ENCODE results near the gene DMD. TPM values are rescaled to one million over a fixed set of nuclear protein-coding genes. Genes with fewer than 3 reads are reported as not detected.

Gene DMD
- total RNA-seq, 1 experiment from 2014 or later, result 47.2 TPM

DNA sequence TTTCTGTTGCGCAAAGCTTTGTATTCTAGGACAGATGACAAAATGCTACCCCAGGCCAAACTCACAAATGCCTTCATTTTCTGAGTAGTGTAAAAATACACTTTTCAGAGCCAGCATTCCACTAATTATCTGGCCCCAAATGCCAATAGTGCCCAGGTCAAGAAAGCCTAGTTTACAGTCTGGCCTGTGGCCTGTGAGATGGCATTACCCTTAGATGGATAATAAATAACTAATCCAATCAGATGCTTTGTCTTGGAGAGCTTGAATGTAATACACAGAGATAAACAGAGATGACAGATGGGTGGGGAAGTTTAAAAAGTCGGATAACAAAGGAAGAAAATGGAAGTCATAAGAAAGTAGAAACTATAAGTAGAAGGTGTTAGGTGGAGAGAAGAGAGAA lies 1874.9 kb downstream of the DMD start:
- H3K36me3 ChIP-seq (ENCODE audit: control insufficient read depth, insufficient read depth, low read length), result no peaks in the 10 kb centered on the region
- no peaks in the 10 kb centered on the region for H3K9me3 ChIP-seq
- H3K27me3 Mint-ChIP-seq (ENCODE audit: insufficient read depth, unreplicated experiment), result no peaks in the 10 kb centered on the region
- intact Hi-C loops (cut with micrococcal nuclease; ENCODE audit: unreplicated experiment), result no loop called here
- no peak for DNase-seq
- no peak overlapping the region for H3K27ac Mint-ChIP-seq (ENCODE audit: unreplicated experiment)
- H3K4me3 Mint-ChIP-seq (ENCODE audit: unreplicated experiment), result no peak overlapping the region
- H3K36me3 Mint-ChIP-seq (ENCODE audit: insufficient read depth, unreplicated experiment), result no peaks in the 10 kb centered on the region
- no peak overlapping the region for H3K4me3 ChIP-seq (ENCODE audit: low read depth, low read length)
- H3K9me3 Mint-ChIP-seq (ENCODE audit: unreplicated experiment), result no peaks in the 10 kb centered on the region
- TF ChIP-seq, protein P1, sequence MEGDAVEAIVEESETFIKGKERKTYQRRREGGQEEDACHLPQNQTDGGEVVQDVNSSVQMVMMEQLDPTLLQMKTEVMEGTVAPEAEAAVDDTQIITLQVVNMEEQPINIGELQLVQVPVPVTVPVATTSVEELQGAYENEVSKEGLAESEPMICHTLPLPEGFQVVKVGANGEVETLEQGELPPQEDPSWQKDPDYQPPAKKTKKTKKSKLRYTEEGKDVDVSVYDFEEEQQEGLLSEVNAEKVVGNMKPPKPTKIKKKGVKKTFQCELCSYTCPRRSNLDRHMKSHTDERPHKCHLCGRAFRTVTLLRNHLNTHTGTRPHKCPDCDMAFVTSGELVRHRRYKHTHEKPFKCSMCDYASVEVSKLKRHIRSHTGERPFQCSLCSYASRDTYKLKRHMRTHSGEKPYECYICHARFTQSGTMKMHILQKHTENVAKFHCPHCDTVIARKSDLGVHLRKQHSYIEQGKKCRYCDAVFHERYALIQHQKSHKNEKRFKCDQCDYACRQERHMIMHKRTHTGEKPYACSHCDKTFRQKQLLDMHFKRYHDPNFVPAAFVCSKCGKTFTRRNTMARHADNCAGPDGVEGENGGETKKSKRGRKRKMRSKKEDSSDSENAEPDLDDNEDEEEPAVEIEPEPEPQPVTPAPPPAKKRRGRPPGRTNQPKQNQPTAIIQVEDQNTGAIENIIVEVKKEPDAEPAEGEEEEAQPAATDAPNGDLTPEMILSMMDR (IDR thresholded peaks at IDR 0.05; ENCODE audit: insufficient read depth in 1 of 2, low read depth in 1 of 2, low read length in 1 of 2, severe bottlenecking in 1 of 2, unreplicated experiment in 1 of 2), result no peak
- BruUV-seq (replicated peaks), result no TSS peak
- peaks cover 5% of the 10 kb centered on the region for H3K4me1 ChIP-seq
- ChIA-PET POLR2A (no interaction called here), CTCF (no interaction called here)
- H3K4me1 Mint-ChIP-seq (ENCODE audit: low read depth, unreplicated experiment), result peaks cover 14% of the 10 kb centered on the region
- no peaks in the 10 kb centered on the region for H3K27me3 ChIP-seq (replicated peaks; ENCODE audit: control insufficient read depth, insufficient read depth, low read length)

DNA sequence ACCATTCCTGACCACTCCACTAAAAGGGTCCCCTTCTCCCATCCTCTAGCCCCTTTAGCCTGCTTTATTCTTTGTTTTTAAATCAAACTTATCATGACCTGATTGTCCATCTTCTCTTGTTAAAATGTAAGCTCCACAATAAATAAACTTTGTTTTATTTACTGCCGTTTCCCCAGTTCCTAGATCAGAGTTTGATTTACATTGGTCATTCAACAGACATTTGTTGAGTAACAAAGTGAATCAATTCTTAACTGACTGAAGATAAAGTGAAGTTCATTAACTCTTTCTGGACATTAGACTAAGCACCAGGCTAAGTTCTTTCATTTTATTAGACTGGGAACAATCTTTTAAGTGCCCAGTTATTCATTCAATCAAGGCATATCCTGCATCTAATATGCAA lies 1876.4 kb downstream of the DMD start:
- no peaks in the 10 kb centered on the region for H3K9me3 ChIP-seq
- no TSS peak for BruUV-seq (replicated peaks)
- H3K27me3 Mint-ChIP-seq (ENCODE audit: insufficient read depth, unreplicated experiment), result no peaks in the 10 kb centered on the region
- DNase-seq, result no peak
- peaks cover 5% of the 10 kb centered on the region for H3K4me1 ChIP-seq
- H3K4me3 Mint-ChIP-seq (ENCODE audit: unreplicated experiment), result no peak overlapping the region
- peaks cover 14% of the 10 kb centered on the region for H3K4me1 Mint-ChIP-seq (ENCODE audit: low read depth, unreplicated experiment)
- H3K36me3 ChIP-seq (ENCODE audit: control insufficient read depth, insufficient read depth, low read length), result no peaks in the 10 kb centered on the region
- no peak overlapping the region for H3K27ac Mint-ChIP-seq (ENCODE audit: unreplicated experiment)
- CTCF ChIA-PET, result no interaction called here
- intact Hi-C loops (cut with micrococcal nuclease; ENCODE audit: unreplicated experiment), result no loop called here
- no peaks in the 10 kb centered on the region for H3K36me3 Mint-ChIP-seq (ENCODE audit: insufficient read depth, unreplicated experiment)
- H3K27me3 ChIP-seq (replicated peaks; ENCODE audit: control insufficient read depth, insufficient read depth, low read length), result no peaks in the 10 kb centered on the region
- POLR2A ChIA-PET, result no interaction called here
- no peaks in the 10 kb centered on the region for H3K9me3 Mint-ChIP-seq (ENCODE audit: unreplicated experiment)
- H3K4me3 ChIP-seq (ENCODE audit: low read depth, low read length), result no peak overlapping the region
- TF ChIP-seq, protein P1 (IDR thresholded peaks at IDR 0.05; ENCODE audit: insufficient read depth in 1 of 2, low read depth in 1 of 2, low read length in 1 of 2, severe bottlenecking in 1 of 2, unreplicated experiment in 1 of 2), result no peak

DNA sequence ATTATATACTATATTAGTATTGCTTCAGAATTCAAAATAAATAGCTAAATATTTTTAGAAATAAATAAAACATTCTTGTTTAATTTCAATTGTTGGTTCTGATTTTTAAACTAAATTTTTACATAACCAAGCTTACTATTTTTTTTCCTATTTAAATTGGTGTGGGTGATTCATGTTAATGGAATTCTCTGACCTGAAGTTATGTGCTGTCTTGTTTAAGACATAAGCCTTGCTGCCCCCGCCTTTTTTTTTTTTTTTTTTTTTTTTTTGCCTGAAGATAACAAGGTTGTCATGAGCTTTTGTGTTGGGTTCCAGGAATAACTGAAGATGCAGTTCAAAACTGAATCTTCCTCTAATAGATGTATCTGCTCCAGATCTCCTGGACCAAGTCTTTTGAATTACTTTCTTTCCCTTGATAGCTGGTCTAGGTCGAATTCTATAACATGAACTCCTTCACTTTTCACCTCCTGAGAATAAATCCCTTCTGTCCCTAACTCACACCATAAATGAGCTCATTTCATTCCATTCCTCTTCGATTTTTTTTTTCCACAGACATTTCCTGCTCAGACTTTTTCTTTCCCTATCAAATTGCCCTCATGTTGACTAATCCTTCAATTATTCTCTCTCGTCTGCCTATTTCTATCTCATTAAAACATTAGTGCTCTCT lies 1878.1 kb downstream of the DMD start:
- POLR2A ChIA-PET, result interaction anchor here (0.5 to 0.6 kb wide), 2 partner anchors 98 to 167 kb away, joined by 3 to 5 read pairs; no protein-coding TSS in a partner anchor
- Mint-ChIP-seq H3K36me3 (ENCODE audit: insufficient read depth, unreplicated experiment) (no peaks in the 10 kb centered on the region), H3K4me1 (ENCODE audit: low read depth, unreplicated experiment) (peaks cover 14% of the 10 kb centered on the region), H3K27ac (ENCODE audit: unreplicated experiment) (peak overlapping the region; percentile 80), H3K4me3 (ENCODE audit: unreplicated experiment) (no peak overlapping the region), H3K9me3 (ENCODE audit: unreplicated experiment) (no peaks in the 10 kb centered on the region), H3K27me3 (ENCODE audit: insufficient read depth, unreplicated experiment) (no peaks in the 10 kb centered on the region)
- Histone ChIP-seq H3K9me3 (no peaks in the 10 kb centered on the region), H3K4me1 (peaks cover 5% of the 10 kb centered on the region), H3K27me3 (replicated peaks; ENCODE audit: control insufficient read depth, insufficient read depth, low read length) (no peaks in the 10 kb centered on the region), H3K36me3 (ENCODE audit: control insufficient read depth, insufficient read depth, low read length) (no peaks in the 10 kb centered on the region), H3K4me3 (ENCODE audit: low read depth, low read length) (no peak overlapping the region)
- BruUV-seq (replicated peaks), result no TSS peak
- intact Hi-C loops (cut with micrococcal nuclease; ENCODE audit: unreplicated experiment), result no loop called here
- CTCF ChIA-PET, result interaction anchor here (0.6 to 0.7 kb wide), 4 partner anchors 12 to 745 kb away, joined by 3 to 4 read pairs (median 4); no protein-coding TSS in a partner anchor
- peak in 1 of 2 experiments; percentile 1 for DNase-seq
- TF ChIP-seq, protein P1 (IDR thresholded peaks at IDR 0.05; ENCODE audit: insufficient read depth in 1 of 2, low read depth in 1 of 2, low read length in 1 of 2, severe bottlenecking in 1 of 2, unreplicated experiment in 1 of 2), result no peak

Measured in Caco-2 (cell line).